Sigmoid colon (tissue), 7 donors: ENCODE data around the gene TAF7. TPM values are rescaled to one million over a fixed set of nuclear protein-coding genes. Genes with fewer than 3 reads are reported as not detected.

Source experiments
- DNase-seq: peaks from one replicate; pipeline ENCODE4 v3.0.0-alpha.2; 2019
- H3K27ac ChIP-seq, 4 donors: fragments of 200-600 bp; sonication (generic); one replicate each; pipeline ENCODE4 v1.5.1; 2016 to 2019; ENCODE audit warnings: mild to moderate bottlenecking in 1 of 4
- H3K27me3 ChIP-seq, 3 donors: fragments of 200-600 bp; sonication (generic); one replicate each; pipeline ENCODE4 v1.5.1; 2019; ENCODE audit warnings: mild to moderate bottlenecking in 1 of 3
- H3K36me3 ChIP-seq, 4 donors: fragments of 200-600 bp; sonication (generic); one replicate each; pipeline ENCODE4 v1.5.1; 2016 to 2019
- H3K4me1 ChIP-seq, 4 donors: fragments of 200-600 bp; sonication (generic); one replicate each; pipeline ENCODE4 v1.5.1; 2017 to 2019
- H3K4me3 ChIP-seq, 4 donors: fragments of 200-600 bp; sonication (generic); one replicate each; pipeline ENCODE4 v1.5.1; 2017 to 2019; ENCODE audit warnings: mild to moderate bottlenecking in 2 of 4, moderate library complexity in 1 of 4
- H3K9me3 ChIP-seq, 4 donors: fragments of 200-600 bp in 3 of 4; sonication (generic) in 3 of 4; one replicate each; pipeline versions ENCODE4 v1.5.1 to v1.6.1; 2013 to 2019
- CTCF ChIP-seq, 4 experiments: fragments of 450-650 bp in 3 of 4; fragments of 200-600 bp in 1 of 4; IDR thresholded peaks; one replicate each; pipeline ENCODE4 v1.5.1; 2016 to 2019; ENCODE audit warnings: antibody characterized with exemption in 4 of 4, mild to moderate bottlenecking in 3 of 4, moderate library complexity in 2 of 4
- EP300 ChIP-seq, 4 donors: sonication (generic); formaldehyde crosslinking; IDR thresholded peaks; one replicate each; pipeline ENCODE4 v1.6.1; 2017; ENCODE audit warnings: antibody characterized with exemption in 4 of 4
- POLR2A ChIP-seq, 2 donors: fragments of 450-650 bp; IDR thresholded peaks; one replicate each; pipeline ENCODE4 v1.6.1; 2016; ENCODE audit warnings: antibody characterized with exemption in 2 of 2, mild to moderate bottlenecking in 2 of 2, moderate library complexity in 2 of 2
- POLR2AphosphoS5 ChIP-seq, 4 donors: sonication (generic); formaldehyde crosslinking; IDR thresholded peaks; one replicate each; pipeline ENCODE4 v1.6.1; 2017; ENCODE audit warnings: antibody characterized with exemption in 4 of 4
- WGBS, 2 donors: extraction: QIAGEN DNeasy Blood & Tissue Kit; methylation state at CpG; one replicate each; pipeline ENCODE4 v1.1.7; 2013; 5-methylcytosine and 5-hydroxymethylcytosine counted together
- intact Hi-C: fragments of 100-400 bp; cut with DNase I; formaldehyde crosslinking; loops from one replicate; pipeline ENCODE4 v1.15.1; 2023
- polyA plus RNA-seq, 3 donors: library from polyadenylated mRNA; stranded (reverse); fragments of 200-250 nt; gene quantifications; one replicate each; pipeline ENCODE4 v1.2.3, GENCODE V29; 2013
- total RNA-seq, 4 donors: library from RNA; depleted of rRNA; stranded (reverse); fragments of >200 nt; gene quantifications; one replicate each; pipeline ENCODE4 v1.1.0, GENCODE V29; 2016
- donor health status: healthy with polysubstance abuse.
- donor health status: Bipolar disorder and iron deficiency.
- donor health status: healthy.

Gene TAF7
- 10 to 100 TPM; 44.9 to 62.2 (median 48.1) TPM for total RNA-seq
- polyA plus RNA-seq, result 10 to 100 TPM; 60.1 to 68.0 (median 62.7) TPM

- WGBS, 2 donors, result 1 to 2% methylated on average over 67 of the region's 67 CpGs
- intact Hi-C loops, result loop anchor here (1.0 to 2.0 kb wide), 2 partner anchors 154 to 240 kb away; partner anchors contain the start of gene PCDHGC3
- peaks cover 13 to 43% (median 37%) of the 10 kb centered on the region in 4 donors for H3K36me3 ChIP-seq
- H3K27me3 ChIP-seq, result no peaks in the 10 kb centered on the region
- H3K4me1 ChIP-seq, result peaks cover 0 to 11% (median 0%) of the 10 kb centered on the region in 4 donors
- H3K9me3 ChIP-seq, result peaks cover 35 to 48% (median 42%) of the 10 kb centered on the region in 4 donors
- H3K4me3 ChIP-seq, result peak within 1 kb of the TSS; percentile 65 to 75 (median 66)
- peak; percentile 93 for DNase-seq
- peak within 1 kb of the TSS; percentile 88 to 94 (median 90) for H3K27ac ChIP-seq
- TF ChIP-seq POLR2A (IDR thresholded peaks at IDR 0.05) (peak; percentile 81 to 86), CTCF (IDR thresholded peaks at IDR 0.05) (peak; percentile 26 to 73 (median 58)), POLR2AphosphoS5 (IDR thresholded peaks at IDR 0.05) (peak; percentile 96 to 98 (median 96)), EP300 (IDR thresholded peaks at IDR 0.05) (no peak)
These were observed at the start of gene TAF7 for GRCh38 chr5:141320225-141321169. Gene TAF7 (minus strand): TSS chr5:141320784. CDS start chr5:141320044, 740 bp downstream.

DNA sequence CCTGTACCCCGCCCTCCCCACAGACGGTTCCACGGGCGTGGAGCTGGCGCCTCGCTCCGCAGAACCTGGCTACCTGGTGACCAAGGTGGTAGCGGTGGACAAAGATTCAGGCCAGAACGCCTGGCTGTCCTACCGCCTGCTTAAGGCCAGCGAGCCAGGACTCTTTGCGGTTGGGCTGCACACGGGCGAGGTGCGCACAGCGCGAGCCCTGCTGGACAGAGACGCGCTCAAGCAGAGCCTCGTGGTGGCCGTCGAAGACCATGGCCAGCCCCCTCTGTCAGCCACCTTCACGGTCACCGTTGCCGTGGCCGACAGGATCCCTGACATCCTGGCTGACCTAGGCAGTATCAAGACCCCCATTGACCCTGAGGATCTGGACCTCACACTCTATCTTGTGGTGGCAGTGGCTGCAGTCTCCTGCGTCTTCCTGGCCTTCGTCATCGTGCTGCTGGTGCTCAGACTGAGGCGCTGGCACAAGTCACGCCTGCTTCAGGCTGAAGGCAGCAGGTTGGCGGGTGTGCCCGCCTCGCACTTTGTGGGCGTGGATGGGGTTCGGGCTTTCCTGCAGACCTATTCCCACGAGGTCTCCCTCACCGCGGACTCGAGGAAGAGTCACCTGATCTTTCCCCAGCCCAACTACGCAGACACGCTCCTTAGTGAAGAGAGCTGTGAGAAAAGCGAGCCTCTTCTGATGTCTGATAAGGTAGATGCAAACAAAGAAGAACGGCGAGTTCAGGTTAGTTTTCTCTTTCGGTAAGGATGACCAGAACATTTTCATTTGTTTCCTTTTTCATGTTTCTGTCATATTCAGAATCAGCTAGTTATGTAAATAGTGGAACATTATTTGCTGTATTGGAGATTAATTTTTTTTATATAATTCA lies 45.7 kb upstream of the TAF7 start:
- intact Hi-C loops, result no loop called here
- no peak overlapping the region for H3K27ac ChIP-seq
- WGBS, 2 donors, result 39 to 61% methylated on average over 46 of the region's 46 CpGs
- no peak for DNase-seq
- peaks cover 34 to 92% (median 61%) of the 10 kb centered on the region in 4 donors for H3K9me3 ChIP-seq
- no peaks in the 10 kb centered on the region for H3K4me1 ChIP-seq
- H3K36me3 ChIP-seq, result no peaks in the 10 kb centered on the region
- peaks cover 0 to 7% (median 4%) of the 10 kb centered on the region in 3 donors for H3K27me3 ChIP-seq
- TF ChIP-seq POLR2A (IDR thresholded peaks at IDR 0.05) (no peak), EP300 (IDR thresholded peaks at IDR 0.05) (no peak), CTCF (IDR thresholded peaks at IDR 0.05) (no peak), POLR2AphosphoS5 (IDR thresholded peaks at IDR 0.05) (no peak)
- H3K4me3 ChIP-seq, result no peak overlapping the region

DNA sequence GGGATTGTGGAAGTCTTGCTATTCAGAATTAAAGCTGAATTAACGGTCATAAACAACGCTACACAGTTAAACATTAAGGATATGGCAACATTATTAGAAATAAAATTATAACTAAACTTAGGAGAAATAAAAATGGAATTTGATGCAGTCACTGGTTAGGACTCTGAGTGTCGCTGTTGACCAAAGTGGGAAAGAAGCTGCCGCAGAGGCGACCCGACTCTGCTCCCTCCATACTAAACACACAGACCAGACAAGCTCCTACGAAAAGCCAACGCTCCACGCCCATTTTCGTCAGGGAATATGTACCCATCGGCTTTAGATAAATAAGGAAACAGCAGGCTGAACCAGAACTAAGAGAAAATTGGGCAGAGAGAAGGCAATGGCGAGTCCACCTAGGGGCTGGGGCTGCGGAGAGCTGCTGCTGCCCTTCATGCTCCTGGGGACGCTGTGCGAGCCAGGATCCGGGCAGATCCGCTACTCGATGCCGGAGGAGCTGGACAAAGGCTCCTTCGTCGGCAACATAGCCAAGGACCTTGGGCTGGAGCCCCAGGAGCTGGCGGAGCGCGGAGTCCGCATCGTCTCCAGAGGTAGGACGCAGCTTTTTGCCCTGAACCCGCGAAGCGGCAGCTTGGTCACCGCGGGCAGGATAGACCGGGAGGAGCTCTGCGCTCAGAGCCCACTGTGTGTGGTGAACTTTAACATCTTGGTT lies 43.5 kb upstream of the TAF7 start, which contains the start of gene PCDHGA5:
Gene PCDHGA5, plus strand, starts transcription at position 211 of the 709 bp plus-strand sequence. Its CDS starts 169 bp downstream, at position 380.
- H3K27me3 ChIP-seq, result peaks cover 0 to 13% (median 4%) of the 10 kb centered on the region in 3 donors
- H3K4me1 ChIP-seq, result no peaks in the 10 kb centered on the region
- H3K4me3 ChIP-seq, result peak within 1 kb of the TSS in 2 of 4 donors; percentile 12 to 17
- H3K36me3 ChIP-seq, result no peaks in the 10 kb centered on the region
- intact Hi-C loops, result no loop called here
- TF ChIP-seq EP300 (IDR thresholded peaks at IDR 0.05), result no peak
- TF ChIP-seq POLR2A (IDR thresholded peaks at IDR 0.05), result no peak
- TF ChIP-seq POLR2AphosphoS5 (IDR thresholded peaks at IDR 0.05), result no peak
- 23 to 51% methylated on average over 34 of the region's 34 CpGs for WGBS, 2 donors
- H3K9me3 ChIP-seq, result peaks cover 41 to 92% (median 61%) of the 10 kb centered on the region in 4 donors
- H3K27ac ChIP-seq, result no peak within 1 kb of the TSS
- DNase-seq, result no peak

DNA sequence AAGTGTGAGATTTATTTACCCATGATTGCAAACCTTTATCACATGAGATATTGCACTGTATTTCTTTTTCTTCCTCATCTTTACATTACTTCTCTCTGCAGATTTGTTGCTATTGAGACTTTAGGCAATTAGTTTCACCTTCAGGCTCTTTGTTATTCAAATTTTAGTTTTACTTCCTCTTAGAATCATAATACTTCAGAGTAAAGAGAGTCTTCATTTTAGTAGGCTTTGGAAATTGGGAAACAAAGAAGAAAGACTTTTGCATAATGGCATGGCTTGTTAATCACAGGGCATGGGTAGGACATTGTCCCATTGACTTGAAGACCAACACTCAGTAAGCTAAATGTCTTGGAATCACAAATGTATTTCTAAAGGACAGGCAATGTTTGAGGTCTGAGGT lies 42.1 kb upstream of the TAF7 start:
- H3K27me3 ChIP-seq, result peaks cover 0 to 13% (median 4%) of the 10 kb centered on the region in 3 donors

More for the DNA sequence above, 42.1 kb upstream of the TAF7 start:
- H3K36me3 ChIP-seq, result no peaks in the 10 kb centered on the region
- H3K4me1 ChIP-seq, result no peaks in the 10 kb centered on the region
- intact Hi-C loops, result no loop called here
- DNase-seq, result no peak
- no peak overlapping the region for H3K27ac ChIP-seq
- H3K9me3 ChIP-seq, result peaks cover 41 to 96% (median 67%) of the 10 kb centered on the region in 4 donors
- no peak overlapping the region for H3K4me3 ChIP-seq
- TF ChIP-seq POLR2AphosphoS5 (IDR thresholded peaks at IDR 0.05) (no peak), CTCF (IDR thresholded peaks at IDR 0.05) (no peak), EP300 (IDR thresholded peaks at IDR 0.05) (no peak), POLR2A (IDR thresholded peaks at IDR 0.05) (no peak)
